Measurements from ENCODE around the gene ACBD6.
"Not testable (repeated sequence)": the region's sequence is repeated elsewhere in the genome, so short reads cannot be mapped to it uniquely, and the experiment has no call there.

The ACBD6 gene

GRCh38 chr1:180502361-180503279 lies at the start of gene ACBD6:
Gene ACBD6, minus strand, starts transcription at chr1:180502577. Its CDS starts 311 bp downstream, at chr1:180502266.
- DNase-seq (ENCODE audit: low read depth in 2 of 2) = peak; percentile 79 to 82

- no peak for DNase-seq (ENCODE audit: low read depth in 2 of 2)
These were observed 49.6 kb upstream of the ACBD6 start for GRCh38 chr1:180551997-180552396.

- DNase-seq (ENCODE audit: low read depth in 2 of 2) = no peak
These were observed 47.9 kb upstream of the ACBD6 start for GRCh38 chr1:180550241-180550640.

GRCh38 chr1:180549770-180550169 lies 47.4 kb upstream of the ACBD6 start:
- DNase-seq (ENCODE audit: low read depth in 2 of 2) = not testable (repeated sequence)

- no peak for DNase-seq (ENCODE audit: low read depth in 2 of 2)
These were observed 46.4 kb upstream of the ACBD6 start for GRCh38 chr1:180548686-180549317.

GRCh38 chr1:180545991-180546390 lies 43.6 kb upstream of the ACBD6 start:
- DNase-seq (ENCODE audit: low read depth in 2 of 2) = no peak

GRCh38 chr1:180544050-180544449 lies 41.7 kb upstream of the ACBD6 start:
- no peak for DNase-seq (ENCODE audit: low read depth in 2 of 2)

- DNase-seq (ENCODE audit: low read depth in 2 of 2) = no peak
These were observed 40.4 kb upstream of the ACBD6 start for GRCh38 chr1:180542838-180543145.

- no peak for DNase-seq (ENCODE audit: low read depth in 2 of 2)
These were observed 39.9 kb upstream of the ACBD6 start for GRCh38 chr1:180542113-180542837.

- no peak for DNase-seq (ENCODE audit: low read depth in 2 of 2)
These were observed 38.6 kb upstream of the ACBD6 start for GRCh38 chr1:180540697-180541594.

- no peak for DNase-seq (ENCODE audit: low read depth in 2 of 2)
These were observed 36.8 kb upstream of the ACBD6 start for GRCh38 chr1:180539136-180539535.

GRCh38 chr1:180536821-180537372 lies 34.5 kb upstream of the ACBD6 start:
- no peak for DNase-seq (ENCODE audit: low read depth in 2 of 2)

- no peak for DNase-seq (ENCODE audit: low read depth in 2 of 2)
These were observed 33.1 kb upstream of the ACBD6 start for GRCh38 chr1:180535418-180535999.

- no peak for DNase-seq (ENCODE audit: low read depth in 2 of 2)
These were observed 31.8 kb upstream of the ACBD6 start for GRCh38 chr1:180534214-180534613.

- peak; percentile 22 to 43 for DNase-seq (ENCODE audit: low read depth in 2 of 2)
These were observed 31.1 kb upstream of the ACBD6 start for GRCh38 chr1:180533266-180533987.

- DNase-seq (ENCODE audit: low read depth in 2 of 2) = no peak
These were observed 30.5 kb upstream of the ACBD6 start for GRCh38 chr1:180532854-180533253.

- no peak for DNase-seq (ENCODE audit: low read depth in 2 of 2)
These were observed 28.1 kb upstream of the ACBD6 start for GRCh38 chr1:180530501-180530900.

GRCh38 chr1:180528868-180529470 lies 26.6 kb upstream of the ACBD6 start:
- DNase-seq (ENCODE audit: low read depth in 2 of 2) = no peak

- DNase-seq (ENCODE audit: low read depth in 2 of 2) = no peak
These were observed 24.8 kb upstream of the ACBD6 start for GRCh38 chr1:180527101-180527669.

GRCh38 chr1:180525715-180526039 lies 23.3 kb upstream of the ACBD6 start:
- DNase-seq (ENCODE audit: low read depth in 2 of 2) = no peak

Data from stimulated activated CD8-positive, alpha-beta memory T cell treated with anti-CD3 and anti-CD28 coated beads, Interleukin-15, amount 100 ng/mL, for 48 hours (primary cell).